A172 (cell line): Measurements from ENCODE around the gene CLK4. TPM values are rescaled to one million over a fixed set of nuclear protein-coding genes. Genes with fewer than 3 reads are reported as not detected.

Experiments
- DNase-seq: peaks from one replicate; pipeline ENCODE4 v3.0.0-alpha.2; 2015; ENCODE audit warnings: low spot score
- total RNA-seq: library from RNA; depleted of rRNA; stranded (reverse); fragments of >200 nt; shearing (Covaris generic); gene quantifications from 2 replicates; pipeline ENCODE4 v1.2.3, GENCODE V29; 2014

Gene CLK4
- total RNA-seq, 1 experiment from 2014 or later = 15.1 TPM

- DNase-seq = no peak
These were observed 38.9 kb downstream of the CLK4 start for GRCh38 chr5:178587763-178588611.

GRCh38 chr5:178586396-178586795, 40.5 kb downstream of the CLK4 start:
- no peak for DNase-seq

GRCh38 chr5:178585421-178585820, 41.4 kb downstream of the CLK4 start:
- DNase-seq = peak; percentile 49

- DNase-seq = no peak
These were observed 43.6 kb downstream of the CLK4 start for GRCh38 chr5:178583279-178583678.

- DNase-seq = no peak
These were observed 44.6 kb downstream of the CLK4 start for GRCh38 chr5:178582291-178582690.

GRCh38 chr5:178581621-178582020, 45.2 kb downstream of the CLK4 start:
- DNase-seq = no peak

- DNase-seq = no peak
These were observed 46.4 kb downstream of the CLK4 start for GRCh38 chr5:178580271-178580955.

- DNase-seq = no peak
These were observed 48.9 kb downstream of the CLK4 start for GRCh38 chr5:178577944-178578343.

GRCh38 chr5:178577376-178577839, 49.4 kb downstream of the CLK4 start:
- DNase-seq = no peak

- no peak for DNase-seq
These were observed 50.1 kb downstream of the CLK4 start for GRCh38 chr5:178576591-178577351.

- no peak for DNase-seq
These were observed 53.6 kb downstream of the CLK4 start for GRCh38 chr5:178573216-178573615.

GRCh38 chr5:178572617-178573016, 54.2 kb downstream of the CLK4 start:
- no peak for DNase-seq

GRCh38 chr5:178569485-178569884, 57.4 kb downstream of the CLK4 start:
- no peak for DNase-seq

- no peak for DNase-seq
These were observed 61.9 kb downstream of the CLK4 start for GRCh38 chr5:178564811-178565550.

- DNase-seq = no peak
These were observed 62.5 kb downstream of the CLK4 start for GRCh38 chr5:178564397-178564796.

GRCh38 chr5:178563621-178564020, 63.2 kb downstream of the CLK4 start:
- no peak for DNase-seq

- no peak for DNase-seq
These were observed 65.0 kb downstream of the CLK4 start for GRCh38 chr5:178561746-178562264.

- DNase-seq = no peak
These were observed 65.9 kb downstream of the CLK4 start for GRCh38 chr5:178560911-178561310.

- DNase-seq = no peak
These were observed 69.4 kb downstream of the CLK4 start for GRCh38 chr5:178557416-178557815.

- no peak for DNase-seq
These were observed 71.1 kb downstream of the CLK4 start for GRCh38 chr5:178555771-178556211.

GRCh38 chr5:178555005-178555404, 71.8 kb downstream of the CLK4 start:
- DNase-seq = no peak
